ENCODE results near the gene IGFL2. TPM values are rescaled to one million over a fixed set of nuclear protein-coding genes. Genes with fewer than 3 reads are reported as not detected.
A peak's percentile ranks its signal among the peaks of the same experiment; 100 is the strongest.

The IGFL2 gene
- total RNA-seq, 1 experiment from 2014 or later, result 64.7 TPM

- intact Hi-C loops (cut with micrococcal nuclease; ENCODE audit: unreplicated experiment), result loop anchor here (1.0 to 5.0 kb wide), 2 partner anchors 17 to 47 kb away; no protein-coding TSS in a partner anchor
- TSS peak; percentile 57 for BruUV-seq (replicated peaks)
- H3K4me1 Mint-ChIP-seq (ENCODE audit: low read depth, unreplicated experiment), result peaks cover 48% of the 10 kb centered on the region
Observed at GRCh38 chr19:46210669-46211068, 62.6 kb downstream of the IGFL2 start.

More at GRCh38 chr19:46210669-46211068, 62.6 kb downstream of the IGFL2 start:
- Mint-ChIP-seq H3K4me3 (ENCODE audit: unreplicated experiment) (peak overlapping the region; percentile 55), H3K9me3 (ENCODE audit: unreplicated experiment) (no peaks in the 10 kb centered on the region), H3K27ac (ENCODE audit: unreplicated experiment) (peak overlapping the region; percentile 72), H3K36me3 (ENCODE audit: insufficient read depth, unreplicated experiment) (peaks cover 22% of the 10 kb centered on the region), H3K27me3 (ENCODE audit: insufficient read depth, unreplicated experiment) (no peaks in the 10 kb centered on the region)
- no peak for TF ChIP-seq CTCF (IDR thresholded peaks at IDR 0.05; ENCODE audit: insufficient read depth in 1 of 2, low read depth in 1 of 2, low read length in 1 of 2, severe bottlenecking in 1 of 2, unreplicated experiment in 1 of 2)
- Histone ChIP-seq H3K36me3 (ENCODE audit: control insufficient read depth, insufficient read depth, low read length) (no peaks in the 10 kb centered on the region), H3K4me1 (peaks cover 52% of the 10 kb centered on the region), H3K4me3 (ENCODE audit: low read depth, low read length) (no peak overlapping the region), H3K27me3 (replicated peaks; ENCODE audit: control insufficient read depth, insufficient read depth, low read length) (no peaks in the 10 kb centered on the region), H3K9me3 (peaks cover 2% of the 10 kb centered on the region)
- POLR2A ChIA-PET, result interaction anchor here (1.2 to 1.3 kb wide), 2 partner anchors 18 to 63 kb away, joined by 4 to 5 read pairs; no protein-coding TSS in a partner anchor
- CTCF ChIA-PET, result interaction anchor here (0.6 to 1.4 kb wide), 8 partner anchors 10 to 221 kb away, joined by 3 to 7 read pairs (median 4); no protein-coding TSS in a partner anchor
- no peak for DNase-seq

Other genes with a start within 250 kb of the IGFL2 start
- gene MYPOP, start 245.6 kb upstream of the IGFL2 start, total RNA-seq (2022), result 15.8 and 18.1 TPM in 2 replicates
- gene NANOS2, start 233.5 kb upstream of the IGFL2 start, total RNA-seq (2022), result not detected in 2 replicates
- gene NOVA2, start 174.4 kb upstream of the IGFL2 start, total RNA-seq (2022), result 0.05 TPM in 1 of 2 replicates, not detected in the other
- 17.1 and 21.1 TPM in 2 replicates for gene CCDC61, start 152.8 kb upstream of the IGFL2 start, total RNA-seq (2022)
- gene PGLYRP1, start 125.2 kb upstream of the IGFL2 start, total RNA-seq (2022), result not detected in 2 replicates
- gene IGFL4, start 107.2 kb upstream of the IGFL2 start, total RNA-seq (2022), result 3.9 and 4.4 TPM in 2 replicates
- 0.53 TPM in 1 of 2 replicates, not detected in the other for gene IGFL3, start 23.6 kb upstream of the IGFL2 start, total RNA-seq (2022)
- gene IGFL1, start 81.5 kb downstream of the IGFL2 start, total RNA-seq (2022), result not detected in 2 replicates
- 5.2 and 5.4 TPM in 2 replicates for gene HIF3A, start 148.8 kb downstream of the IGFL2 start, total RNA-seq (2022)
- 120 and 130 TPM in 2 replicates for gene PPP5C, start 198.8 kb downstream of the IGFL2 start, total RNA-seq (2022)

Data from Caco-2 (cell line).